ENCODE results near the gene PTTG1.
"Not testable (repeated sequence)": the region's sequence is repeated elsewhere in the genome, so short reads cannot be mapped to it uniquely, and the experiment has no call there.

PTTG1 gene

GRCh38 chr5:160432787-160433186 lies 11.1 kb downstream of the PTTG1 start:
- in situ Hi-C loops (cut with MboI; ENCODE audit: low pct_unique_long_range_greater_than_20kb, low sequenced_read_pairs, unreplicated experiment) = no loop called here
- TF ChIP-seq CTCF (IDR thresholded peaks at IDR 0.05; ENCODE audit: extremely low read depth, insufficient read depth, missing control alignments) = no peak
- no peak for DNase-seq (ENCODE audit: low spot score)

- peak; percentile 62 for DNase-seq (ENCODE audit: low spot score)
- TF ChIP-seq CTCF (IDR thresholded peaks at IDR 0.05; ENCODE audit: extremely low read depth, insufficient read depth, missing control alignments) = no peak
- in situ Hi-C loops (cut with MboI; ENCODE audit: low pct_unique_long_range_greater_than_20kb, low sequenced_read_pairs, unreplicated experiment) = no loop called here
These were observed 12.4 kb downstream of the PTTG1 start for GRCh38 chr5:160434022-160434531.

GRCh38 chr5:160435532-160435931 lies 13.9 kb downstream of the PTTG1 start:
- in situ Hi-C loops (cut with MboI; ENCODE audit: low pct_unique_long_range_greater_than_20kb, low sequenced_read_pairs, unreplicated experiment) = loop anchor here (5.0 kb wide), 1 partner anchor 47 kb away; no protein-coding TSS in a partner anchor
- TF ChIP-seq CTCF (IDR thresholded peaks at IDR 0.05; ENCODE audit: extremely low read depth, insufficient read depth, missing control alignments) = no peak
- no peak for DNase-seq (ENCODE audit: low spot score)

GRCh38 chr5:160436017-160436416 lies 14.4 kb downstream of the PTTG1 start:
- no peak for DNase-seq (ENCODE audit: low spot score)
- no peak for TF ChIP-seq CTCF (IDR thresholded peaks at IDR 0.05; ENCODE audit: extremely low read depth, insufficient read depth, missing control alignments)
- in situ Hi-C loops (cut with MboI; ENCODE audit: low pct_unique_long_range_greater_than_20kb, low sequenced_read_pairs, unreplicated experiment) = loop anchor here (5.0 kb wide), 1 partner anchor 46 kb away; no protein-coding TSS in a partner anchor

- in situ Hi-C loops (cut with MboI; ENCODE audit: low pct_unique_long_range_greater_than_20kb, low sequenced_read_pairs, unreplicated experiment) = loop anchor here (5.0 kb wide), 1 partner anchor 46 kb away; no protein-coding TSS in a partner anchor
- DNase-seq (ENCODE audit: low spot score) = not testable (repeated sequence)
These were observed 15.0 kb downstream of the PTTG1 start for GRCh38 chr5:160436661-160437060.

GRCh38 chr5:160437271-160437670 lies 15.6 kb downstream of the PTTG1 start:
- no peak for TF ChIP-seq CTCF (IDR thresholded peaks at IDR 0.05; ENCODE audit: extremely low read depth, insufficient read depth, missing control alignments)
- no peak for DNase-seq (ENCODE audit: low spot score)
- in situ Hi-C loops (cut with MboI; ENCODE audit: low pct_unique_long_range_greater_than_20kb, low sequenced_read_pairs, unreplicated experiment) = loop anchor here (5.0 kb wide), 1 partner anchor 45 kb away; no protein-coding TSS in a partner anchor

- TF ChIP-seq CTCF (IDR thresholded peaks at IDR 0.05; ENCODE audit: extremely low read depth, insufficient read depth, missing control alignments) = peak; percentile 91
- peak; percentile 37 for DNase-seq (ENCODE audit: low spot score)
- in situ Hi-C loops (cut with MboI; ENCODE audit: low pct_unique_long_range_greater_than_20kb, low sequenced_read_pairs, unreplicated experiment) = loop anchor here (5.0 kb wide), 1 partner anchor 44 kb away; no protein-coding TSS in a partner anchor
These were observed 16.9 kb downstream of the PTTG1 start for GRCh38 chr5:160438316-160439204.

All from GM13977 (cell line).